Midbrain (tissue), 1 donor: ENCODE results near the gene STEAP4.

ENCODE experiments used
- DNase-seq: peaks from one replicate; lab custom pipeline; 2025; lab: John Stamatoyannopoulos, UW

STEAP4 gene

GRCh38 chr7:88306590-88307048, at the start of gene STEAP4:
Gene STEAP4 (minus strand): TSS chr7:88306894. CDS start chr7:88284269, 22,625 bp downstream.
- no peak for DNase-seq

- no peak for DNase-seq
These were observed 48.3 kb upstream of the STEAP4 start for GRCh38 chr7:88355011-88355410.

GRCh38 chr7:88350118-88350517, 43.4 kb upstream of the STEAP4 start:
- no peak for DNase-seq

DNA sequence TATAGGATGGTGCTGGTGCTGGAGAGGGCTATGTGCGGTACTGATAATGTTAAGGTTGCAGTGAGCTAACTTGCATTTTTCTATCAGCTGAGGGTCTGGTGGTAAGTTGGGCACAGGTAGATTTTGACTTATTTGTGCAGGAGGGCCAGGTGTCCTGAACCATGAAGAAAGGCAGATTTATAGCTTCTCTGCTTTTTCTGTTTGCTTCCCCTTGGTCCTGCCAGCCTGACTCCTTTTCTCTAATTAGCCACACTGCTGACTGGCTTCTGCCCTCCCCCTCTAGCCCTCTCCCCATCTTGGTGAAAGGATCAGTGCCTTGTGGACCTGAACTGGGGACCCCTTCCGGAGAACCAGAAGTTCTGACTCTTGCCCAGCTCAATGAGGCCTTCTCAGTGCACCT, 40.8 kb upstream of the STEAP4 start:
- DNase-seq: no peak

DNA sequence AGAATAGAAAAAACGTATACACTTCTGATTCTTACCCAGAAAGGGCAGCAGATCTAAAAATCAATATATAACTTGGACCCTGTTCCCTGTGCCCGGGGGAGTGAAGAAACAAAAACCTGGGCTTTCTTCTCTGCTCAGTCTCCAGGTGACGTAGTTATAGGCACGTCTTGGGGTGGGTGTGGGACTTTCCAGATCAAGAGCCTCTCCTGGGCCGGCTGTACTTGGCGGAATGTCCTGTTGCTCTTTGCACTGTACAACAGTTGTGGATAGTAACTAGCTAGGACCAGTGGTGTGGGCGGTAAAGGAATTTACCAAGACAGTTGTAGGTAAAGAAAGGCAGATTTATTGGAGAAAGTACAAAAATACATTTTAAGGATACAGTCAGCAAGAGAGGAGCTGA, 40.4 kb upstream of the STEAP4 start:
- DNase-seq: no peak

DNA sequence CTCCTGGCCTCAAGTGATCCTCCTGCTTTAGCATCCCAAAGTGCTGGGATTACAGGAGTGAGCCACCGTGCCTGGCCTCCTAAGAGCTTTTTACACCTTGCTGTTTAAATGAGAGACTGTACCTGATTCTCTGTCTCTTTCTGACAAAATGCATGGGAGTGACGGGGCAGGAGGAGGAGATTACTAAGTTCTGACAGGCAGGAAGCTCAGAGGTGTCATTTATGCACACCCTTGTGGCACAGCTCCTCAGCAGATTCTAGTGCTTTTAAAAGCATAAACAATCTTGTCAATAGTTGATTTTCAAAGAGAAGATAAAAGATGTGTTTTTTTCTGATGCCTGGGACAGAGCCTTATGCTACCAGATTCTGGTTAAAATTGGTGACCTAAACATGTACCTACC, 39.7 kb upstream of the STEAP4 start:
- DNase-seq: no peak

DNA sequence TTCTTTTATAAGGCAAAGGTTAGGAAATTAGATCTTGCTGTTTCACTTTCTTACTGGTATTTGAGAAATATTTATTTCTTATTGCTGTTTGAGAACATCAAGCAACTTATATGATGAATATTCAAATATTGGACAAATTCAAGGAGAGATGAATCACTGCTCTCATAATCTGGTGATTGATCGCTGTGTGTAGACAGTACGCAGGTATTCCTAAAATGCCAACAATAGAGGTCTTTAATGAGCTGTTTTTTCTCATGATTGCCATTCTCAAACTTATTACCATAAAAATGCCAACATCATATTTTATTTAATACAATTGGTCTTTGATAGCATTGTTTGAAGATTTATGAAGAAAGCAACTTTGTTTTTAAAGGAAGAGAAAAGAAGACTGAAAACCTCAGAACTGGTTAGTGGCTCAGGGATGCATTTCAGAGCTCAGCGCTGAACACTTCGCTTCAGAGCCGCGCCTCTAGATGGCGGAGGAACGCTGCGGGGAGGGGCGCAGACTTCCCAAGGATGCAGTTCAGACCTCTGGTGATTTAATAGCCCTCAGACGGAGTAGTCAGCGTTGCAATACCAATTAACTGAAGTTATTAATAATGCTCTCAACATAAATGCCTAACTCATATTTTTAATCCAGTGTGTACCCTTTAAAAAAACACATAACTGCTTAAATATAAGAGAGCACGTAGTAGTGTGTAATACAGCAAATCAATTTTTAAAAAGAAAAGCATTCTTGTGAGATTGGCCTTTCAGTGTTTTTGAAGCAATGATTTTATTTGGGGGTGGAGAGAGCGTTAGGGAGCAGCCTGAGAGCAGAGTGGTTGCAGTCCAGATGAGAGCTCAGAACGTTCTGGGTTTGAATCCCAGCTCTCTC, 38.5 kb upstream of the STEAP4 start:
- peak; percentile 47 for DNase-seq

DNA sequence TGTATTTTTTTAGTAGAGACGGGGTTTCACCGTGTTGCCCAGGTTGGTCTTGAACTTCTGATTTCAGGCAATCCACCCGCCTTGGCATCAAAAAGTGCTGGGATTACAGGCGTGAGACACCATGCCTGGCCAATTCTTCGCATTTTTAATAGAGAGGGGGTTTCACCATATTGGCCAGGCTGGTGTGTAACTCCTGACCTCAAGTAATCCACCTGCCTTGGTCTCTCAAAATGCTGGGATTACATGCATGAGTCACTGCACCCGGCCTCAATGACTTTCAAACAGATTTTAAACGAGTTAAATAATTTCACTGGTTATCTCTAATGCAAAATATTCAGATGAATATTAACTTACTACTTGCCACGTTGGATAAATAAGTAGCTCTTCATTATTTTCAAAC, 37.6 kb upstream of the STEAP4 start:
- no peak for DNase-seq

- no peak for DNase-seq
These were observed 32.7 kb upstream of the STEAP4 start for GRCh38 chr7:88339195-88339922.

- DNase-seq: no peak
These were observed 31.8 kb upstream of the STEAP4 start for GRCh38 chr7:88338503-88338902.

GRCh38 chr7:88337572-88337971, 30.9 kb upstream of the STEAP4 start:
- no peak for DNase-seq

DNA sequence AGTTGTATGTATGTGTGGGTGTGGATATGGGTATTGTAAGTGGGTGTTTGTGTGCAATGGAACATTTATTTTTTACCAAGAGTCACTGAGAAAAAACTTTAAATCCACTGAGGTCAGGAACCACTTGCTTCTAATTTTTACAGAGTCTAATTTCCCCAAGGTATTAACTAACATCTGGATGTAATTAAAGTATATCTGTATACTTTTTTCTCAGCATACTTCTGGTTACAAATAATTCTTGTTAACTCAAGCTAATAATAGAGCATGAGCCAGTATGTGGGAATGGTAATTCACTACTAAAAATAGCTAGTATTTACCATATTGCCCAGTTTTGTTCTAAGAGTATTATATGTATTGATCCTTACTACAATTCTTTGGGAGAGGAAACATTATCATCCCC, 24.6 kb upstream of the STEAP4 start:
- DNase-seq: no peak

GRCh38 chr7:88329532-88330463, 23.1 kb upstream of the STEAP4 start:
- DNase-seq: no peak

GRCh38 chr7:88328787-88329186, 22.1 kb upstream of the STEAP4 start:
- no peak for DNase-seq

DNA sequence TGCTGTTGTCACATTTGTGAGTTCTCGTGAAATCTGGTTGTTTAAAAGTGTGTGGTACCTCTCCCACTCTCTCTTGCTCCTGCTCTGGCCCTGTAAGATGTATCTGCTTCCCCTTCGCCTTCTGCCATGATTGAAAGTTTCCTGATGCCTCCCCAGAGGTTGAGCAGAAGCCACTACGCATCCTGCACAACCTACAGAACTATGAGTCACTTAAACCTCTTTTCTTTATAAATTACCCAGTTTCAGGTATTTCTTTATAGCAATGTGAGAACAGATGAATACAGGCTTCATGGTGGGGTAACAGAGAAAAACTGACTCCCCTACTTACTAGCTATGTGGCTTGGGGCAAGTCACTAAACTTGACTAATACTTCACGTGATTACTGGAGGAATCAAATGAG, 18.0 kb upstream of the STEAP4 start:
- no peak for DNase-seq

DNA sequence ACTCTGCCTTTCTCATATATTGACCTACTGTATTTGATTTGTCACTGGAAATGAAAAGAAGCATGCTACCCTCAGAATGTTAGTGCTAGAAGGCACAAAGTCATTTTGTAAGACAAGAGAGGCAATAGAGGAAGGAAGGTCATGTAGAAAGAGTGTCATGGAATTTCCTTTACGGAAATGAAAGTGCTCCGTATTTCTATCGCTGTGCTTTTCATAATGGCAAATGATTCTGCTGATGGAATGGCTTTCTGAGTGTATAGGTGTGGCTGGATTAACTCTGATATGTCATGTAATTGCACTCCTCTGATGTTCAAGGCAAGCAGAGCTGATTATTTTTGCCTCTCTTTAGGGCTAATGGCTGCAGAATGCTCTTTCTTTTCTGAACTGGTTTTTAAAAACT, 15.5 kb upstream of the STEAP4 start:
- no peak for DNase-seq

DNA sequence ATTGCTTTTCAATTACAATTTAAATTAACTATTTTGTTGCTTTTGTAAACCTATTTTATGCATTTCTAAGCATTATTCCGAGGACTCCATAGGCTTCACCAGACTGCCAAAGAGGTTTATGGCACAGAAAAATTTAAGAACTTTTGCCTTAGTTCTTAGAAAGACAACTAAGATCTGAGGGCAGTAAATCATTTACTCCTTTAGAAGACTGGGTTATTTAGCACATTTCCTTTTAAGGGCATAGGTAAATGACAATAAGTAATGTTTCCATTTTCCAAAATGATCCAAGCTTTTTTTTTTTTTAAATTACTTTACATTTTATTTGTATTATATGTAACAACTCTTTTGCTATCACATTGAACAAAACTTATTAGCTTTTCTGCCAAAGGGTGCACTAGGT, 15.0 kb upstream of the STEAP4 start:
- no peak for DNase-seq

GRCh38 chr7:88318196-88318595, 11.5 kb upstream of the STEAP4 start:
- DNase-seq: no peak

DNA sequence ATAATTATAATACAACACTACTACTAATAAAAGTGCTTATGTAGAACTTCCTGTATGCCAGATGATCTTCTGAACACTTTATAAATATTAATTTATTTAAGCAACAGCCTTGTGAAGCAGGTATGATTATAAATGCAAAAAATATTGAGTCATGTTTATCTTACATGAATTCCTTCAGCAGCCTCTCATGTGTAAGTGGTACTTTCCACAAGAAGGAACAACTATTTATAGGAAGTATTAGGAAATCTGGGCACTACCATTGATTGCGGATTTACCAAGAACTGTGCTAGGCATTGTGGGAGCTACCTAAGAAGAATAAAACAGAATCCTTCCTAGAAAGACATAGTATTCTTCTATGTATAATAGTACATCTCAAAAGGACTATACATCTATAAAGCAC, 10.7 kb upstream of the STEAP4 start:
- no peak for DNase-seq

DNA sequence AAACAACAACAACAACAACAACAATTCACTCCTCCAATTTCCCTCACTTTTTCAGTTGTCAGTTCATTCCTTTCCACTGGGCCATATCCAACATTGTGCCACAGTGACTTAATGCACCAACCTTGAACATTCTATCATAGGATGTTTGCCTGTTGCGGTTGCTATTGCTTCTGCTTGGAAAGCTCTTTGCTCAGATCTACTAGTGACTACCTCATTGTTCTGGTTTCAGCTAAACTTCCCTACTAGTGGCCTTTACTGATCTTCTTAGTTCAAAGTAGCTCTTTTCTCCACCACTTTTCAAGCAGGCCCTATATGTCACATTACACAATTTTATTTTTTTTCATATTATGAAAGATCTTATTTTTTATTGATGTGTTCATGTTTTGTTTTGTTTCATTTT, 9.8 kb upstream of the STEAP4 start:
- DNase-seq: no peak

DNA sequence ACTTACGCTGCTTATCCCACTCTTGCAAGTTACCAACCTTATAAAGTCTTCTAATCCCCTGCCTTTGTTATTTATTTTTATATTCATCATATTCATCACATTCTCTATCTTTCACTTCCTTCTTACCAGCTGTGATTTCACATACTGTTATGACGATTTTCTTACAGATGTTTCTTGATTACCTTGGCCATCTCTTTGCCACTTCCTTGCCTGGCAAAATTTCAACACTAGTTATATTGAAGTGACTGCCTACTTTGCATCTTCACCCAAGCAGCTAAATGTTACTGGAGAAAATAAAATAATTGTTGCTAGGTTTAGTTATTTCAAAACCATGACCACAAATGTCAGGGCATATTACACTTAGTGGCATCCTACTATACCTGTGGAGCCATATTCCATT, 8.8 kb upstream of the STEAP4 start:
- DNase-seq: no peak

DNA sequence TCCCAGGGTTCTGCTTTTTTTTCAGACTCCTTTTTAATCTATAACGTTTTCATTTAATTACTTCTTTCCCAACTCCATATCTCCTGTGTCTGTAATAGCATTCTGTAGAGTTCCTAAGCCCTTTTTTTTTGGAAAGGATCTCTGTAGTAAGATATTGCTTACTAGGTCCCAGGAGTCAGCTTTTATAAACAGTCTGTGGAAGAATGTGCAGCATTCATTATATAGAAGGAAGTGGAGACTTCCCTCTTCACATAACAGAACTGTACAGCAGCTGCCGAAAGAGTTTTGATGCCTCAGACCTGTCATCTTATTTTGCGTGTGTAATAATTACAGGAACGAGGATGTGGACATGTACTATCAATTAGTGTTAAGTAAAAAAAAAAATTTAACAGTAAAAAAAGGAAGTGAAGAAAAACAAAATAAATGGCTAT, 7.4 kb upstream of the STEAP4 start:
- DNase-seq: no peak
